H7 (cell line): ENCODE data around the gene GLRA2. TPM values are rescaled to one million over a fixed set of nuclear protein-coding genes. Genes with fewer than 3 reads are reported as not detected.
A peak's percentile ranks its signal among the peaks of the same experiment; 100 is the strongest.

Experiments
- DNase-seq: peaks from one replicate; pipeline ENCODE4 v3.0.0; 2012
- H3K27me3 ChIP-seq: 2 replicates; pipeline ENCODE4 v1.6.0; 2011; ENCODE audit warnings: mild to moderate bottlenecking, low read length; ENCODE audit not compliant: control insufficient read depth, insufficient read depth
- H3K36me3 ChIP-seq: replicated peaks from 2 replicates; pipeline ENCODE4 v1.5.1; 2011; ENCODE audit warnings: low read length; ENCODE audit not compliant: control insufficient read depth, insufficient read depth
- H3K4me3 ChIP-seq: 2 replicates; pipeline ENCODE4 v1.5.1; 2011; ENCODE audit warnings: low read depth, mild to moderate bottlenecking, control low read depth, low read length, moderate library complexity; ENCODE audit not compliant: insufficient read depth
- total RNA-seq: library from RNA; depleted of rRNA; stranded (reverse); fragments of >200 nt; shearing (Covaris generic); gene quantifications from 2 replicates; pipeline ENCODE4 v1.2.3, GENCODE V29; 2014; rRNA removed

The GLRA2 gene
- not detected in 2 replicates for total RNA-seq

DNA sequence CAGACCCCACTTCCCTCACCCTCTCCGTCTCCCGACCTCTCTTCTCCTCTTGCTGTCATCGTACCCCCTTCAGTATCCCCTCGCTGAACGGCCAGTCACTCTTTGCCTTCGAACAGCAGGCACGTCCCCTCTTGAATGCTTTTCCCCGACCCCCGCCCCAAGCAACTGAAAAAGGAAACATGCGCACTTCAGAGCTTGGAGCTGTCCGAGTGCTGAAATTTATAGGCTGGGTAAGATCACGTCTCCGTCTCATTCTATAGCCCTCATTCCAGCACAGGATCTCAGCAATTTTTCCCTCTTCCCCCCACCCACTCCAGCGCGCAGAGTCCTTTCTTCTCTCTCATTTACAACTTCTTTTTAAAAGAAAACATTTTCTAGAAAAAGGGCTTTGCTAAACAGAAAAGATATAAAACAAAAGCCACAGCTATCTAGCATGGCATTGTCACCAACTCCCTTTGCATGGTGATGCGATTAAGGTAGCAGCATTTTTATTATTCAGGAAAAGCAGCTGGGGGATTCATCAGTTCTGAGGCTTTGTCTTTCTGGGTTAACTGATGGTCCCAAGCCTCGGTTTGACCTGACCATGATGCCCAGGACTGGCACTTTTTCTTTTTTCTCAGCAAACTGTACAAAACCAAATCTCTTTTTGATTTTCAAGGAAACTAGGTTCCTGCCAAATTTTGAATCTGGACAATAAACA lies at the start of gene GLRA2:
TSS of gene GLRA2 (plus strand) at position 247 of the 700 bp plus-strand sequence. CDS start 522 bp downstream, outside the sequence.
- H3K36me3 ChIP-seq = no peaks in the 10 kb centered on the region
- no peaks in the 10 kb centered on the region for H3K27me3 ChIP-seq
- peak; percentile 25 for DNase-seq
- H3K4me3 ChIP-seq = peak within 1 kb of the TSS; percentile 37

DNA sequence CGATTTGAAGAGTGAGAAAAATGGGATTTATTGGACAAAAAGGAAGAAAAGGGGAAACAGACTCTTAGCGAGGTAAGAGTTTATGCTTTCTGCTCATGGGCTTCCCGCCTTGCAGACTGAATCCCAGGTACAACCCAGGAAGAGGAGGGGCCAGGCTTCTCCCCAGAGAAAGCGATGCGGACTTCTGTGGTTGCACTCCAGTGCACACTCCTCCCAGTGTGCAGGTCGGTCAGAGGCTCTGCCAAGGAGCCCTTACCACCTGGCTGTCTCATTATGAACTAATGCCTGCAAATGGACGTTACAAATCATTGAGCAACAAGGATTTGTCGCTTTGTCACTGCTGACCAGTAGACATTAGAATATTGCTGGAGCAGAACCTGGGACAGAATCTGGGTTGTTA lies 39.9 kb upstream of the GLRA2 start:
- Histone ChIP-seq H3K4me3 (no peak overlapping the region), H3K36me3 (no peaks in the 10 kb centered on the region), H3K27me3 (no peaks in the 10 kb centered on the region)
- DNase-seq = no peak

- Histone ChIP-seq H3K4me3 (no peak overlapping the region), H3K27me3 (no peaks in the 10 kb centered on the region), H3K36me3 (no peaks in the 10 kb centered on the region)
- no peak for DNase-seq
These were observed 37.6 kb upstream of the GLRA2 start for GRCh38 chrX:14491689-14492088.

DNA sequence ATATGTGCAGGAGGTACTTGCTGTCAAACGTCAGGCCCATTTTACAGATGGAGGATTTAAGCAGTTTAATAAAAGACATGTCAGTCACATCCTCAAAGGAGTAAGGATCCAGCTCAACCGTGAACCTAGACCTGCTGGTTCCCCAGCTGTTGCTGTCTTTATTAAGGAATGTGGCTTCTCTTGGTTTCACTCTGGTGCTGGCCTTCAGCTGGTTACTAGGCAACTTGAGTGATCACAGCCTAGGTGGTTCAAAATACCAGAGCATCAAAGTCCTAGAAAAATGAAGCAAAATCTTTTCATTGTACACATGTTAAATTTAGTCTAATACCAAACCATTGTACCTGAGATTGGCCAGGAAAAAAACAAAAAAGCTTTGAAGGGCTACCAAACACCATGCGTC lies 32.7 kb upstream of the GLRA2 start:
- no peak overlapping the region for H3K4me3 ChIP-seq
- DNase-seq = no peak
- no peaks in the 10 kb centered on the region for H3K36me3 ChIP-seq
- H3K27me3 ChIP-seq = no peaks in the 10 kb centered on the region

GRCh38 chrX:14497184-14497666 lies 32.1 kb upstream of the GLRA2 start:
- Histone ChIP-seq H3K4me3 (no peak overlapping the region), H3K27me3 (no peaks in the 10 kb centered on the region), H3K36me3 (no peaks in the 10 kb centered on the region)
- DNase-seq = no peak

DNA sequence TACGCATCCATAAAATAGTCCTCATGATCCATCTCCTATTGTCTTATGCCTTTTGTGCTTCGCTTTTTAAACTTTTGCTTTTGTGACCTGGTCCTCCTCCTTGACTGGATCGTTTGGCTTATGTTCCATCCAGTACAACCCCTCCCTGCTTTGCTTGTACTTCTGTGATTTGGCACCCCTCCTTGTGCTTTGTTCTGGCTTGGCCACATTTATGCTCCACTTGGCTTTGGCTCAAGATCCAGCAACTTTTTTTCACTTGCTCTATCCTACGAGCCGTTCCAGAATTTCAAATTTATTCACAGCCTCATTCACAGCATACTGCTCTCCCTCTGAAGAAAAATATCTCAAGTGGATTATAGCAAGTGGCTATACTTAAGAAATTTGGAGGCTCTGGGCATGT lies 28.0 kb upstream of the GLRA2 start:
- no peak for DNase-seq
- Histone ChIP-seq H3K4me3 (no peak overlapping the region), H3K36me3 (no peaks in the 10 kb centered on the region), H3K27me3 (no peaks in the 10 kb centered on the region)

GRCh38 chrX:14504960-14505538 lies 24.3 kb upstream of the GLRA2 start:
- no peak overlapping the region for H3K4me3 ChIP-seq
- no peaks in the 10 kb centered on the region for H3K27me3 ChIP-seq
- no peak for DNase-seq
- no peaks in the 10 kb centered on the region for H3K36me3 ChIP-seq

GRCh38 chrX:14505648-14506047 lies 23.7 kb upstream of the GLRA2 start:
- H3K4me3 ChIP-seq = no peak overlapping the region
- no peaks in the 10 kb centered on the region for H3K27me3 ChIP-seq
- H3K36me3 ChIP-seq = no peaks in the 10 kb centered on the region
- no peak for DNase-seq

DNA sequence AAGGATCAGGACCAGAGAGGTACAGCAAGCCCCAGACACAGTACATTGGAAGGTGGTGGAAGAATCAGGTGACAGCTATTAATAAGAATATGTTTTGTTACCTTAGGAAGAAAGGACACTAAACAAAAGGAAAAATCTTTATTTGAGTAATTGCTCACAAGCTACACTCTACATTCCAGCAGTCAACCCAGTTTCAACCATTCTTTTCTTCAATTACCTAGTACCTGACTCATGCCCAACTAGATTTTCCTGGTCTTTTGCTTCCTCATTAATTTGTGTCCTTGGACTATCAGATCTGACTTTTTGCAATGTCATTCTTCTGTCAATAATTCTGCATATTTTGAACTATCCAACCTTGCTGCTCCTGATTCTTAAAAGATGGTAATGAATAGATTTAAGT lies 22.5 kb upstream of the GLRA2 start:
- Histone ChIP-seq H3K4me3 (no peak overlapping the region), H3K27me3 (no peaks in the 10 kb centered on the region), H3K36me3 (no peaks in the 10 kb centered on the region)
- no peak for DNase-seq

DNA sequence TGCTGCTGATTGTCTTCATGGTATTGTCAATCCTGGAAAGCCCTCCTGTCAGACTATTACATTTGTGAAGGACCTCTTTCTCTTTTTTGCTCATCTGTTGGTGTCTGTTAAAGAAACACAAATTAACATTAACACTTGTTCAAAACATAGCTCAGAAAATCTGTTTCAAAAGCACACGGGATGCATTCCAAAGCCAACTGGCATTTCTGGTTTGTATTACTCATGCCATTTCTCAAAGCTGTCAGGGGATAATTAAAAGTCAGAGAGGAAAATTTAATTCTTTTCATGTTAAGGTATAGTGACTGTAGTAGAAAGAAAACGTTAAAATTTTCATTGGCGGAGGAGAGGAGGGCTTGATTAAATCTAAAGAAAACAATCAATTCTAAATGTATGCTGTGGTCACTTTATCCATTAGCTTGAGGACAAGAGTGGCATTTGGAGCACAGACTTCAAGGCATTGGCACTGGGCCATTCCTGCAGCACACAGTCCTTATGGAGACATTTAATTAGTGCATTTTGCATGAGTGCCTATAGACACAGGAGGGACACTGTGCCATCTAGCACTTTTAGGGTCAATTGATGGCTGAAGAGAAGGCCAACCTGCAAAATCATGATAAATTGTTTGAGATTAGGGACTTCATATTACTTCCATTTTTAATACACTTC lies 21.2 kb upstream of the GLRA2 start:
- Histone ChIP-seq H3K27me3 (no peaks in the 10 kb centered on the region), H3K4me3 (no peak overlapping the region), H3K36me3 (no peaks in the 10 kb centered on the region)
- DNase-seq = no peak

- Histone ChIP-seq H3K4me3 (no peak overlapping the region), H3K36me3 (no peaks in the 10 kb centered on the region), H3K27me3 (no peaks in the 10 kb centered on the region)
- DNase-seq = no peak
These were observed 19.8 kb upstream of the GLRA2 start for GRCh38 chrX:14509325-14510057.

- H3K27me3 ChIP-seq = no peaks in the 10 kb centered on the region
- DNase-seq = peak; percentile 17
- H3K36me3 ChIP-seq = no peaks in the 10 kb centered on the region
- H3K4me3 ChIP-seq = peak overlapping the region; percentile 37
These were observed 577 bp upstream of the GLRA2 start for GRCh38 chrX:14528629-14529289.

- Histone ChIP-seq H3K36me3 (no peaks in the 10 kb centered on the region), H3K27me3 (no peaks in the 10 kb centered on the region), H3K4me3 (no peak overlapping the region)
- no peak for DNase-seq
These were observed 4.5 kb downstream of the GLRA2 start for GRCh38 chrX:14533867-14534266.

- no peaks in the 10 kb centered on the region for H3K27me3 ChIP-seq
- H3K4me3 ChIP-seq = no peak overlapping the region
- no peak for DNase-seq
- H3K36me3 ChIP-seq = no peaks in the 10 kb centered on the region
These were observed 16.9 kb downstream of the GLRA2 start for GRCh38 chrX:14546190-14546589.
